HCT116 (cell line): ENCODE results near the gene TMED10. TPM values are rescaled to one million over a fixed set of nuclear protein-coding genes. Genes with fewer than 3 reads are reported as not detected.

Source experiments
- ATAC-seq: fragments of 200-7000 bp; cut with Tn5 transposase; 2 replicates; pipeline ENCODE4 v1.9.1; 2020; ENCODE audit warnings: mild to moderate bottlenecking, moderate library complexity
- BruUV-seq: library from RNA; stranded (reverse); fragments of 400-500 nt; replicated peaks from 2 replicates; lab custom pipeline; 2021; lab: Mats Ljungman, UMichigan
- CTCF ChIA-PET: fragments of 300-600 bp; sonication (Branson Sonifier 250); formaldehyde crosslinking; loops from one replicate; lab custom pipeline; 2021; ENCODE audit warnings: antibody characterized with exemption; lab: Charles Lee
- POLR2A ChIA-PET: fragments of 300-600, 350-600 bp; sonication (Branson Sonifier 250); formaldehyde crosslinking; loops from one replicate; lab custom pipeline; 2021; ENCODE audit warnings: antibody characterized with exemption; lab: Charles Lee
- RAD21 ChIA-PET, 2 experiments: fragments of 300-600 bp; sonication (Branson Sonifier 250); formaldehyde crosslinking; loops; one replicate each; lab custom pipeline; 2023; ENCODE audit warnings: low total read pairs in 2 of 2; ENCODE audit not compliant: uncharacterized antibody in 2 of 2, unreplicated experiment in 2 of 2, low non-redundant PET in 1 of 2; lab: Charles Lee
- DNase-seq: peaks from one replicate; pipeline ENCODE4 v3.0.0-alpha.2; 2010; ENCODE audit warnings: low read depth, low spot score
- H2AFZ ChIP-seq: fragments of 200-600 bp; shearing (Covaris generic), sonication (generic); 2 replicates; pipeline ENCODE4 v1.6.1; 2017; ENCODE audit warnings: low read depth, mixed run types, mixed read lengths, antibody characterized with exemption, low read length; ENCODE audit not compliant: poor library complexity, severe bottlenecking
- H3K27ac ChIP-seq: 2 replicates; pipeline ENCODE4 v1.5.1; 2012; ENCODE audit warnings: low read depth, low read length
- H3K27me3 ChIP-seq: fragments of 200-600 bp; sonication (generic); 2 replicates; pipeline ENCODE4 v1.6.1; 2016; ENCODE audit warnings: mixed run types, low read length, mixed read lengths; ENCODE audit not compliant: insufficient read depth
- H3K36me3 ChIP-seq, 2 experiments: fragments of 200-500 bp in 1 of 2; fragments of 200-600 bp in 1 of 2; sonication (Bioruptor generic) in 1 of 2; sonication (generic) in 1 of 2; 2 replicates each; pipeline versions ENCODE4 v1.5.1 to v1.6.1; 2014 to 2016; ENCODE audit warnings: low read length in 2 of 2, inconsistent platforms in 1 of 2, mixed read lengths in 1 of 2, mixed run types in 1 of 2; ENCODE audit not compliant: insufficient read depth in 2 of 2, control insufficient read depth in 1 of 2
- H3K4me1 ChIP-seq, 2 experiments: fragments of 200-600 bp in 1 of 2; sonication (generic) in 1 of 2; 2 replicates each; pipeline versions ENCODE4 v1.5.1 to v1.6.1; 2012 to 2017; ENCODE audit warnings: low read length in 2 of 2, inconsistent platforms in 1 of 2, mild to moderate bottlenecking in 1 of 2, mixed read lengths in 1 of 2, mixed run types in 1 of 2, moderate library complexity in 1 of 2; ENCODE audit not compliant: insufficient read depth in 2 of 2, control insufficient read depth in 1 of 2
- H3K4me2 ChIP-seq: fragments of 200-600 bp; sonication (generic); 2 replicates; pipeline ENCODE4 v1.6.1; 2017; ENCODE audit warnings: mixed run types, low read length, mixed read lengths
- H3K4me3 ChIP-seq, 2 experiments: fragments of 200-600 bp in 1 of 2; sonication (generic) in 1 of 2; replicated peaks in 1 of 2; 2 replicates each; pipeline ENCODE4 v1.5.1; 2011 to 2016; ENCODE audit warnings: low read length in 2 of 2, control low read depth in 1 of 2, low read depth in 1 of 2, mild to moderate bottlenecking in 1 of 2, mixed read lengths in 1 of 2, mixed run types in 1 of 2
- H3K79me2 ChIP-seq: fragments of 200-600 bp; sonication (generic); 2 replicates; pipeline ENCODE4 v1.6.1; 2017; ENCODE audit warnings: mild to moderate bottlenecking, mixed run types, low read length, moderate library complexity, mixed read lengths; ENCODE audit not compliant: insufficient read depth
- H3K9ac ChIP-seq: fragments of 200-600 bp; sonication (generic); 2 replicates; pipeline ENCODE4 v1.6.1; 2016; ENCODE audit warnings: low read length, mixed read lengths
- H3K9me2 ChIP-seq: fragments of 200-600 bp; sonication (generic), shearing (Covaris generic); 2 replicates; pipeline ENCODE4 v1.6.1; 2017; ENCODE audit warnings: mixed run types, mild to moderate bottlenecking, moderate library complexity; ENCODE audit not compliant: insufficient read depth
- H3K9me3 ChIP-seq, 2 experiments: fragments of 200-500 bp in 1 of 2; fragments of 200-600 bp in 1 of 2; sonication (Bioruptor generic) in 1 of 2; sonication (generic) in 1 of 2; 2 replicates each; pipeline ENCODE4 v1.6.1; 2014 to 2017; ENCODE audit warnings: low read length in 2 of 2, mixed read lengths in 2 of 2, inconsistent platforms in 1 of 2, low read depth in 1 of 2, mild to moderate bottlenecking in 1 of 2, mixed run types in 1 of 2, moderate library complexity in 1 of 2; ENCODE audit not compliant: control insufficient read depth in 1 of 2, insufficient read depth in 1 of 2
- H4K20me1 ChIP-seq: fragments of 200-600 bp; sonication (generic), shearing (Covaris generic); 2 replicates; pipeline ENCODE4 v1.6.1; 2017; ENCODE audit warnings: mixed run types, mild to moderate bottlenecking, moderate library complexity; ENCODE audit not compliant: insufficient read depth
- EGR1 ChIP-seq: IDR thresholded peaks from 2 replicates; pipeline ENCODE4 v1.6.1; 2012; ENCODE audit warnings: low read depth
- EZH2 ChIP-seq: fragments of 200-600 bp; sonication (generic); IDR thresholded peaks from 2 replicates; pipeline ENCODE4 v1.6.1; 2017; ENCODE audit warnings: antibody characterized with exemption, mixed run types
- EZH2phosphoT487 ChIP-seq: fragments of 200-600 bp; IDR thresholded peaks from 2 replicates; pipeline ENCODE4 v1.6.1; 2018; ENCODE audit warnings: antibody characterized with exemption, borderline replicate concordance
- POLR2A ChIP-seq: IDR thresholded peaks from 2 replicates; pipeline ENCODE4 v1.7.0; 2011; ENCODE audit warnings: borderline replicate concordance; ENCODE audit not compliant: insufficient read depth, insufficient read length; ENCODE audit errors: extremely low read depth
- POLR2AphosphoS5 ChIP-seq: IDR thresholded peaks from 2 replicates; pipeline ENCODE4 v1.6.1; 2011; ENCODE audit warnings: mild to moderate bottlenecking, low read depth, low read length, moderate library complexity
- SRF ChIP-seq: IDR thresholded peaks from 2 replicates; pipeline ENCODE4 v1.6.1; 2012; ENCODE audit warnings: low read depth
- TCF7L2 ChIP-seq: IDR thresholded peaks from 2 replicates; pipeline ENCODE4 v1.7.0; 2011; ENCODE audit warnings: borderline replicate concordance, inconsistent platforms; ENCODE audit not compliant: insufficient read depth, insufficient read length; ENCODE audit errors: extremely low read depth
- ZFX ChIP-seq: fragments of 450-650 bp; IDR thresholded peaks from 2 replicates; pipeline ENCODE4 v1.6.1; 2017
- intact Hi-C: fragments of 100-400 bp; cut with micrococcal nuclease; formaldehyde crosslinking; loops from 2 replicates; pipeline ENCODE4 v1.10.0; 2022
- total RNA-seq: library from RNA; stranded (reverse); gene quantifications from one replicate; pipeline ENCODE4 v1.2.1, GENCODE V29; 2021; ENCODE audit not compliant: unreplicated experiment
- TF ChIP-seq, protein P1 (sequence below): IDR thresholded peaks from 2 replicates; pipeline ENCODE4 v1.6.1; 2012
- TF ChIP-seq, protein P2 (sequence below): IDR thresholded peaks from 2 replicates; pipeline ENCODE4 v1.6.1; 2012; ENCODE audit warnings: low read depth

The TMED10 gene
- total RNA-seq, 1 experiment from 2014 or later: 303 TPM

DNA sequence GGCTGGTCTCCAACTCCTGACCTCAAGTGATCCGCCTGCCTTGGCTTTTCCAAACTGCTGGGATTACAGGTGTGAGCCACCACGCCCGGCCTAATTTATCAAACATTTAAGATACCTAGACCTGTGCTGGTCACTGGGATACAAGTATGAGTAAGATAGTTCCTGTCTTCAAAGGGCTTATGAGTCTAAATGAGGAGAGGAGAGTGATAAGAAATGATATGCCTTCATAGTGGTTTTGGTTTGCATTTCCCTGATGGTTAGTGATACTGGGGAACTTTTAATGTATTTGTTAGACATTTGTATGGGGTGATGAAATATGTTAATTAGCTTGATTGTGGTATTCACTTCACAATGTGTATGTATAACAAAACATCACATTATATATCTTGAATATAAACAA, 21.2 kb downstream of the TMED10 start:
- Histone ChIP-seq H2AFZ (no peak overlapping the region), H3K4me3 (no peak overlapping the region), H3K4me1 (no peaks in the 10 kb centered on the region; a peak in 1 of 4 replicates), H3K36me3 (peaks cover 5 to 16% of the 10 kb centered on the region in 2 experiments; a peak in 3 of 4 replicates), H3K27ac (no peak overlapping the region), H4K20me1 (no peaks in the 10 kb centered on the region), H3K79me2 (peaks cover 66% of the 10 kb centered on the region), H3K9me2 (no peaks in the 10 kb centered on the region), H3K9me3 (no peaks in the 10 kb centered on the region), H3K9ac (no peak overlapping the region), H3K4me2 (no peak overlapping the region), H3K27me3 (no peaks in the 10 kb centered on the region)
- RAD21 ChIA-PET: no interaction called here
- DNase-seq: no peak
- no TSS peak for BruUV-seq
- POLR2A ChIA-PET: no interaction called here
- no peak for ATAC-seq
- CTCF ChIA-PET: no interaction called here
- intact Hi-C loops: no loop called here
- TF ChIP-seq EGR1: no peak
- no peak for TF ChIP-seq ZFX
- TF ChIP-seq SRF: no peak
- TF ChIP-seq, protein P1, sequence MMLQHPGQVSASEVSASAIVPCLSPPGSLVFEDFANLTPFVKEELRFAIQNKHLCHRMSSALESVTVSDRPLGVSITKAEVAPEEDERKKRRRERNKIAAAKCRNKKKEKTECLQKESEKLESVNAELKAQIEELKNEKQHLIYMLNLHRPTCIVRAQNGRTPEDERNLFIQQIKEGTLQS: no peak
- no peak for TF ChIP-seq EZH2phosphoT487
- no peak for TF ChIP-seq EZH2
- no peak for TF ChIP-seq TCF7L2
- TF ChIP-seq POLR2AphosphoS5: no peak
- no peak for TF ChIP-seq POLR2A
- TF ChIP-seq, protein P2, sequence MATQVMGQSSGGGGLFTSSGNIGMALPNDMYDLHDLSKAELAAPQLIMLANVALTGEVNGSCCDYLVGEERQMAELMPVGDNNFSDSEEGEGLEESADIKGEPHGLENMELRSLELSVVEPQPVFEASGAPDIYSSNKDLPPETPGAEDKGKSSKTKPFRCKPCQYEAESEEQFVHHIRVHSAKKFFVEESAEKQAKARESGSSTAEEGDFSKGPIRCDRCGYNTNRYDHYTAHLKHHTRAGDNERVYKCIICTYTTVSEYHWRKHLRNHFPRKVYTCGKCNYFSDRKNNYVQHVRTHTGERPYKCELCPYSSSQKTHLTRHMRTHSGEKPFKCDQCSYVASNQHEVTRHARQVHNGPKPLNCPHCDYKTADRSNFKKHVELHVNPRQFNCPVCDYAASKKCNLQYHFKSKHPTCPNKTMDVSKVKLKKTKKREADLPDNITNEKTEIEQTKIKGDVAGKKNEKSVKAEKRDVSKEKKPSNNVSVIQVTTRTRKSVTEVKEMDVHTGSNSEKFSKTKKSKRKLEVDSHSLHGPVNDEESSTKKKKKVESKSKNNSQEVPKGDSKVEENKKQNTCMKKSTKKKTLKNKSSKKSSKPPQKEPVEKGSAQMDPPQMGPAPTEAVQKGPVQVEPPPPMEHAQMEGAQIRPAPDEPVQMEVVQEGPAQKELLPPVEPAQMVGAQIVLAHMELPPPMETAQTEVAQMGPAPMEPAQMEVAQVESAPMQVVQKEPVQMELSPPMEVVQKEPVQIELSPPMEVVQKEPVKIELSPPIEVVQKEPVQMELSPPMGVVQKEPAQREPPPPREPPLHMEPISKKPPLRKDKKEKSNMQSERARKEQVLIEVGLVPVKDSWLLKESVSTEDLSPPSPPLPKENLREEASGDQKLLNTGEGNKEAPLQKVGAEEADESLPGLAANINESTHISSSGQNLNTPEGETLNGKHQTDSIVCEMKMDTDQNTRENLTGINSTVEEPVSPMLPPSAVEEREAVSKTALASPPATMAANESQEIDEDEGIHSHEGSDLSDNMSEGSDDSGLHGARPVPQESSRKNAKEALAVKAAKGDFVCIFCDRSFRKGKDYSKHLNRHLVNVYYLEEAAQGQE: no peak
